SKM-1 (cell line): ENCODE measurements around the gene RBP3.
A peak's percentile ranks its signal among the peaks of the same experiment; 100 is the strongest.
"Not testable (repeated sequence)": the region's sequence is repeated elsewhere in the genome, so short reads cannot be mapped to it uniquely, and the experiment has no call there.

Experiments
- DNase-seq: peaks from one replicate; lab custom pipeline; 2025; ENCODE audit not compliant: unreplicated experiment; lab: John Stamatoyannopoulos, UW

RBP3 gene

DNA sequence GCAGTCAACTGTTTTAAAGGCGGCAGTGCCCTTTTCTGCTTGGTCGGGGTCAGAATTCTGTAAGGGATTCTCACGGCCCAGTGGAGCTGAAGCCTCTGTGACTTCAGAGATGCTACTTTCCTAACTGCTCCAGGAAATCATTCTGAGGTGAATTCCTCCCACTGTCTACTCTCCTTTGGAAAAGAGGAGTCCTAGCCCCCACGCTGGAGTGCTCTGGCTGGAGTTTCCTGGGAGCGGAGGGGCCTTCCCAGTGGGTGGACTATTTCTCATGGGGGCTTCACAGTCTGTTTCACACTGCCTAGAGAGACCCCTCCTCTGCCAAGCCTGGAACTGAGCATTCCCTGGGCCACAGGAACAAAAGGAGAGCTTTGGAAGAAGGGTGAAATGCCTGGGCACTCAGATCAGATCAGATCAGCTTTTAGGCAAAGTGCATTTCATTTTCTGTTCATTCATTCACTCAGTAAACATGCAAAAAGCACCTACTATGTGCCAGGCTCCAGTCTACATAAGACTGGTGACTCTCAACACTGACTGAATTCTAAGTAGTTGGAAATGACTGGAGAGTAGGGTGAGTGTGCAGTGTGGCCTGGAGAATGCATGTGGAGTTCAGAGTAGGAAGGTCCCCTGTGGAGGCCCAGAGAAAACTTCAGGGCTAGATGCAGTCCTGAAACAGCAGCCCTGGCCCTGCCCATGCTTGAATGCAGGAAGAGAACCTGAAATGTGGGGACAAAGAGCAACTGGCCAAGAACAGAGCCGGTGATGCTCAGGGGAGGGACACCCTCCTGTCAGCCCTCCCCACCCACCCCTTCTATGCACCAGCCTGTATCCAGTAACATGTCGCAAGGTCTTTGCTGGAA lies 23.7 kb downstream of the RBP3 start:
- DNase-seq, result no peak

DNA sequence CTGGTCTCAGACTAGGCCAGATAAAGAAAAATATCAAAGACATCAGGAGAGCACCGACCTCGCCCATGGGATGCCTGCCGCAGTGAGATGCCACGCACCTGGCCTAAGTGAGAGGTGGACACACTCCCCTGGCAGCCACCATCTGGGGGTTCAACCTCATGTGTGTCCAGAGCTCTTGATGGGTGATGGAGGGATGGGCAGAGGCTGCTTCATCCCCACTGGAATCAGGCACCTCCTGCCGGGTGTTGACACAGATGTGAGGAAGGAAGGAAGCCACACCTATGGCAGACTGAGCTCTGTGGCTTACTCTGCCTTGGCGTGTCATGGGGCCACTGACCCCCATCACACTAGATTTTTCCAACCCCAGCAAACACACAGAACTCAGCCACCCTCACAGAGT lies 24.6 kb downstream of the RBP3 start:
- no peak for DNase-seq

DNA sequence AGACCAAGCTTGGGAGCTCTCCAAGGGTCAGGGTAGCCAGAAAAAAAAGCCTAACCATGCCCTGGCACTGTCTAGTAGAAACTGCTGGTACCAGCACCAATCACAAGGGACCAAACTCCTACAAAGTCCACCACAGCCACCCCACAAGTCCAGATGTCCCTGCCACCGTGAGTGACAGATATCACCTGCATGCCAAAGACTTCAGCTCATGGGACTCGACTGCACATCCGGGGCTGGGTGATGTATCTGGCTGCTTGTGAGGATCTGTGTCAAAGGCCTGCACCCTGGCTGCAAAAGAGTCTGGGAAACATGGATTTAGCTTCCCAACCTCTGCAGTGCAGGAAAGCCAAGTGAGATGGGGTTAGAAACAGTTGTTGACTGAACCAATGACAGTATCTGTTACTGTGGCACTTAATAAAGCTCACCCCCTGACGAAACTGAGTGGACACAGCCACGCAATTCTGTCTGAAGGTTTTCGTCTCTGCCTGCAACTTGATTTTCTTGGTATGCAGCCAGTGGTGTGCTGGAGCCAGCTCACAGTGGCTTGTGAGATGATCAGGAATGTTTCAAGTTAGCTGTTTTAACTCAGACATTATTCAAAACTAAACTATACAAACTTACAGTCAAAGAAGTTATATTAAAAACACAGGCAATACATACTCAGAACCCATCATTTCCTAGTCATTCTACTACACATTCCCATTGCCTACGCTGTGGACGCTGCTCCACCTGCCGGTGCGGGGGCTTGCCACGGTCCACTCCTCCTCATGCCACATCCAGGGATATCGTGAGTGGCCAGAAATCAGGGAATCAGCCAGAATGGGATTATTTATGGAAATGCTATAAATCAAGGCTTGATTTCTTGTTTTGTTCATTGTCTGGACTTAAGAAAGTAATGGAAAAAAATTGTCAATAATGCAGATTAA lies 26.7 kb downstream of the RBP3 start:
- no peak for DNase-seq

DNA sequence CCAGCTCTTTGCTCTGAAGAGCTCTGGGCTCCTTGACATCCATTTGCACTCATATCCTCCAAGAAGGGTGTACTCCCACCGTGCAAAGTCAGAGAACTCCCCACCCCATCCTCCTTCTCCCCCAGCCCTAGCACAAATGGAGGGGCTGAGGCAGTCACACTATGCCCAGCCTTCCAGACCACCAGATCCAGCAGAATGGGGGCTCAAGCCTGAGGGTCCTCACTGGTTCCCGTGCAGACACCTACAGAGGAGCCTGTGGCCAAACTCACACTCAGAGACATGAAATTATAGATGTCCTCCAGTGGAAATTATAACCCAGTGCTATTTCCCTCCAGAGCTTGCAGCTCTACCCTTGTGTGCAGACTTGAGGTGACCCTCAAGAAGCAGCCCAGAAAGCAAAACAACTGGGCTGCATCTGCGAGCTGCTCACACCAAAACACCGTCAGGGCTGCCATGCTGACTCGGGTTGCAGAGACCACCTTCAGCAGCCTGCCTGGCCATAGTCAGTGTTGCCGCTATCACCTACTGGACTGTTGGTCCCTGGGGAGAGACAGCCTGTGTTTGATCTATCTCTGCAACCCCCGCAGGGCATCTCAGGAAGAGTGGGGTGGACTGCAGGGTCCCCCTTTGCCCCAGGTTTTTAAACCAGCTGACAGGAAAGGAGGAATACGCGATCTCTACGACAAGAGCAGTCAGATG lies 28.5 kb downstream of the RBP3 start:
- no peak for DNase-seq

DNA sequence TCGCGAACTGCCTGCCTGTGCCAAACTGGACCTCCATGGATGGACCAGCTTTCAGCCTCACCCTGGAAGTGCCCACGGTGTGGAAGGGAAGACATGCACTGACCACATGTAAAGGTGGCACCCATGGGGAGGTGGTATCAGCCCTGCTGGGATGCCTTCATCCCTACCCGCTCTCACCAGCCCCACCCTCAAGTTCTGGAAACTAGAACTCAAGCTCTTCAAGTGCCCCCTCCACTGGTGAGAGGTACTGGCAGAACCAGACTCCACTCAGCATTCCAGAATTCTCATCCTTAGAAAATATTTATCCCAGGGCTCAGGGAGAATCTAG lies 30.0 kb downstream of the RBP3 start:
- no peak for DNase-seq

DNA sequence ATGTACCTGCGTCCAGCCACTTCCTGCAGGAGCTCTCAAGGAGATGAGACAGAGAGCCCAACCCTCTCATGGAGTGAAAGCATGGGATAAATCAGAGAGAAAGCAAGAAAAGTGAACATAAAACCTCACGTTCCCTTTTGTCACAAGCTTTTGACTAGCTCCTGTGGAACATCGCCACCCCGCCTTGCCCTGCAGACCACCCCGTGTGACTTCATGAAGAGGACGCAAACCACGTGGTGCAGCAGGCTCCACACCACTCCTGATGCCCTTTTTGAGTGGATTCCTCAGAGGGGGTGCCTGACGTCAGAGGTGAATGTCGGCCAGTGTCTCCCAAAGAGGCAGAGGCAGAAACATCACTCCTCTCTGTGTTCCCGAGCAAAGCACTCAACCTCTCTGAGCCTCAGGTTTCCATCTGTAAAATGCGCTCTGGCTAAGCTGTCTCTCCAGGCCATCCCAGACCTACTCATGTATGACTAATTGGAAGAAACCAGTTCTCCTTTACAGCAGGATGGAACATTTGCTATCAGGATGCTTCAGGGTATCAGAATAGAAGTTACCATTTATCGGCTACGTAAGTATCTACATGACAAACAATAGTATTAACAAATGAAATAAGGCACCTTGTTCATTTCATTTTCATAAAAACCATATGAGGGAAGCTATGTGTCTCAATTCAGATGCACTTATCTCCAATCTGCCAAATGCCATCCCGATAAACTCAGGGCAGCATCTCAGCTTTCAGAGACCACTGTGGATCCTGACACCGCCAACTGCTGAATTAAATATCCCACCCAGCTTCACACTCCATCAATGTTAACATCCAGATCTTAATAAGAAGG lies 30.7 kb downstream of the RBP3 start:
- DNase-seq, result no peak

DNA sequence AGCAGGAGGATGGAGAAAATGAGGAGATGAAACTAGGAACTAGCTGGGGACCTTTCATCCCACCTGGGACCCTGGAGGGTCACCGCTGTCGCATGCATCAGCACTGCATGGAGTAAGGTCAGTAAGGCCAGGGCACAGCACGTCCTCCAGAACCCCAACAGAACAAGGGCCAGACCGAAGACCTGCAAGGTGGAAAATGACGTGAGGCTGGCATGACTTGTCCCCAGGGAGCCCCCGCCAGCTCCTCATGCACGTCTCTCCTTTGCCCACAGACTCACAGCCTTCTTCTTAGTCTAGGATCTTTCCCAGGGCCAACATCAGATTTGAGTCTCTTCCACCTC lies 31.3 kb downstream of the RBP3 start:
- DNase-seq, result no peak

DNA sequence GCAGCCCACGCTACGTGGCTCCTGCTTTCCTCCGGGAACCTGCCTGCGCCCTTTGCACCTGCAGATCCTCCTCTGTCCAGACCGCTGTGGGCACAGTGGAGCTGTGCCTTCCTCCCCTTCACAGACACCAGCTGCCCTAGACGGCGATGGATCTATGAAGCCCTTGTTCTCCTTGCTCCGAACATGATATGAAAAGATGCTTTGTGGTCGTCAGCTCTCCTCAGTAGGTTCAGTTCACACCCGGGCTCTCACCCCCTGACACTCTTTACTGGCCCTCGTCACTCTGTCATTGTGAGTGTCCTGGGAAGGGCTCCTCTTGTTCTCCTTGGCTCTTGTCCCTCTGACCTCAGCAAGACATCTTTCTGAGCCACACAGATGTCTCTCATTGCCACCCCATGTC lies 31.7 kb downstream of the RBP3 start:
- DNase-seq, result no peak

DNA sequence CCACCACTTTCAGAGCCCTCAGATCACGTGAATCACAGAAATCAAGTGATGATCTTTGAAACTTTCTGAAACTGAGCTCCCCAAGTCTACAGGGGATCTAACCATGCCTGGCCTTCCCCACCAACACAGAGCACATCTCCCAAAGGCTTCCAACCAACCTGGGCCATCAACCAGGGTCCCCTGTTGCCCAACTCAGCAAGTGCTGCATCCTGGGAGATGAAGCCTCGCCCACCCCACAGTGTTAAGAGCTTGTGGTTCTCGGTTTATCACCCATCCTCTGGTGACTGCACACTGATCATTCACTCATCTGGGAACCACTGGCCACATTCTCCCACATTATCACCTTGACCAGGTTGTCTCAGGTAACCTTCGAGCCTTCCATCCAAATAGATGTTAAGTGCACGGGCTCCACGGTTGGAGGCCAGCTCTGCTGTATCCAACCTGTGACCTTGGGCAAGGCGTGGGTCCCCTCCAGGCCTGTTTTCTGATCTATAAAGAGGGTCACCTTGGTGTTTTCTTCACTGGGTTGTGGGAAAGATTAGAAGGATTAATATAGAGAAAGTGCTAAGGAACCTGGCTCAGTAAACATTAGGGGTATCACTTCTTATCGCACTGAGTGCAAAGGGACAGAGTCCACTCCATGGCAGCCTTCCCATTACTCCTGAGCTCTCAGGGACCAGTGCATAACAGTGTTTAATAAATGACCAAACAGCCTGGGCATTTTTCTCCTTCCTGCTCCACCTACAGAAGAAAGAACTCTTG lies 32.4 kb downstream of the RBP3 start:
- DNase-seq, result no peak

DNA sequence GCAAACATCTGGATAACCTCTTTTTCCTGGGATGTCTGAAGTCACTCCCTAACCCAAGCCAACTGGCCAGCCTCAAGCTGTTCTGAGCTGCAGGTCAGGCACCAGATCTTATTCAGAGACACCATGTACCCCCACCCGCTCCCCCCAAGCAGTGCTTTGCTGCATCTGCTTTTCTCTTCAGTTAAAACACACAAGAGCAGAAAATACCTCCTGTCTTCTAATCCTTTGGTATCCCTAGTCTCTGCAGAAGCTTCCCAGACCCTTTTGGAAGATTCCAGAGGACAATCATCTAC lies 32.9 kb downstream of the RBP3 start:
- no peak for DNase-seq

DNA sequence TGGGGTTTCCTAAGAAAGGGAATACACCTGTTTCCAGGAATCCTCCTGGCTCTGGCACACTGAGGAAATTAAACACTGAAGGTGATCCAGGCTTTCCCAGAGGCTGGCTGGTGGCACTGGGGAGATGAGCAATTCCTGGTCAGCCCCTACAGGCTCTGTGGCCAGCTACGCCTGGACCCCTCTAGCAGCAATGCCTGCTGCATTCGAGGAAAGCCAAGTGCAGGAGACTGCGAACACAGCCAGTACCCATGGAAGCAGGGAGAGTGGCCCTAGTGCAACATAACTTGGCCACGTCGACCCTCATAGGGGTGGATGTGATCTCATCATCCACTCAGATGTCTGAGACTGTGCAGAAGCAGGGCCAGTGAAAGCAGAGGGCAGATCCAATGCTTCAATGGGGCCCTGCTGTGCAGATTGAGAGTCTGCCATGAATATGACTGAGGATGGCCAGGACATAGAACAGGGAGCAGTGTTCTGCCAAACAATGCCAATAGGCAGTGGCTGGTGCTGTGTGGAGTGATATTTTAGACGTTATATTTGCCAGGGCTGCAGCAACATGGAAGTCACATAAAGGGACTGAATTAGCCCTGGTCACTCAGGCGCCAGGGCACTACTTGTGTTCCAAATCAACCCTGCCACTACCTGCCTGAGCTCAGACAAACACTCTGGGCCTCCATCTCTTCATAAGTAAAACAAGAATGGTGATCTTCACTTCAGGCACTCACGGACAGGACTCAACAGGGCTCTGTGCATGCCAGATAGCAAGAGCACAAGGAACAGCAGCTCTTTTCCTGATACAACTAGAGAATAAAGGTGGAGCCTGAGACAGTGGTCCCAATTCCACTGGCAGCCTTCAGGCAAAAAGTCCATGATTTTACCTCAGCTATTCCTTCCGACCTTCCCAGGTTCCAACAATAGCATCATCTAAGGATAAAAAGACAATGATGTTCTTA lies 33.5 kb downstream of the RBP3 start:
- DNase-seq, result no peak

DNA sequence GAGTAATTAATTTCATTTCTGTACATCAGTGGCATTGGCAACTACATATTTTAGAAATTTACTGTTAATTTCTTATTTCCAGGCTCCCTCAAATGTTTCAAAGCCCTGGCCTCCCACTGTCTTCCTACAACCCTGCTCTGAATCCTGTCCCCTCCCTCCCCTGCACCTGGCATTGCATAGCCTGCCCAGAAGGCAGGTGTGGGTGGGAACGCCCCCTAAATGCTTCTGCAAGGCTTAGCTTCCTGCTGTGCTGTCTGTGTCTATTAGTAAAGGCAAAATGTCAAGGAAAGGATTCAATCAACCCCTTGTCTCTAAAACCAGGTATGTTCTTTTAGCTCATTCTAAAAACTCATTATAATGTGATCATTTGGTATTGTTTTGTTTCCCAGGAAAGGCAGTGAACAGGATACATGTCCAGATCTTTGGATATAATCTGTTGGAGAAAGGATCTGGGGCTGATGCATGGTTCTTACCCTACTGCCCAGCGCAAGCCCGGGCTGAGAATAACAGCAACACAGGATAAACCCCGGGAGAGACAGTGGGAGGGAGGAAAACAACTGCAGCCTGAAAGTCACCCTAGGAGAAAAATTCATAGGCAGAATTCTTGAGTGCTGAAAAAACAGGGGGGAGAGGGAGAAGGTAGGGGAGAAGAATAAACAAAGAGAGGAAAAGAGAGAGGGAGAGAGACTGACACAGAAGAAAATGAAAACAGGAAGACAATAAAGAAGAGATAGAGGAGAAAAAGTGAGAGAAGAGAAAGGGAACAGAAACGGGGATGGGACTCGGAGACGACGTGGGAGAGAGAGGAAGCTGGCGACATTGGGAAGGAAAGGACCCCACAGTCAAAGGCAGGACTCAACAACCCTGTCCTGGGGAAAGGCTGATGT lies 35.3 kb downstream of the RBP3 start:
- DNase-seq, result no peak

DNA sequence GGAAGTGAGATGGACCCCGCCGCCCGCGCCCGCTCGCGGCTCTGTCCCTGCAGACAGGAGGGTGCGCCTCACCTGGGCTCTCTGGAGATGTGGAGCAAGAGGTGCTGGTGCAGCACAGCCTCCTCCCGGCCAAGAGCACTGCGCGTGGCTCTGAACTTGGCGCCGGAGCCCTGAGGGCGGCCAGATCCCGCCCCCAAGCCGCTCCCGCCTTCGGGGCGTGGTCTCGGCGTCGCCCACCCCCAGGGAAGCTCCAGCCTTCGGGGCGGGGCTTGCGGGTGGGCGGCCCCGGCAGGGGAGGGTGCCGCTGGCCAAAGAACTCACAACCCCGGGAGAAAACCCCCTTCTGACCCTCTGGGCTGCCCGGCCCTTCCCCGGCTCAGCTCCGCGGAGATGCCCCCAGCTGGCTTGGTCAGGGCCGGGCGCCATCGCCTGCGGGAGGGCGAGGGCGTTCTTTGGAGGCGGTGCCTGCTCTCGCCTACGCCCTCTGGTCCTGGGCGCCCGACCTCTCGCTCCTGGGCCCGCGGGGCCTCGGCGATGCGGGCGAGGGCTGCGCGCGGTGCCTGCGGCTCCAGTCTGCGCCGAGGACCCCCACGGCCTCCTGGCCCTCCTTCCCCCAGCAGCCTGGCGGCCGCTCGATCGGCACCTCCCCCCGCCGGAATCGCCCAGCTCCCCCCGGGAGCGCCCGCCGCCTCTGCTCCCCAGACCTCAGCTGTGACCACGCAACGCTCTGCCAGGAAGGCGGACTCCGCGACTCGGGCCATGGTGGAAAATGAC lies 36.2 kb downstream of the RBP3 start, which contains the start of gene ZNF488:
TSS of gene ZNF488 (minus strand) at position 146 of the 774 bp plus-strand sequence. CDS start 15,464 bp downstream, outside the sequence.
- DNase-seq, result peak; percentile 73

DNA sequence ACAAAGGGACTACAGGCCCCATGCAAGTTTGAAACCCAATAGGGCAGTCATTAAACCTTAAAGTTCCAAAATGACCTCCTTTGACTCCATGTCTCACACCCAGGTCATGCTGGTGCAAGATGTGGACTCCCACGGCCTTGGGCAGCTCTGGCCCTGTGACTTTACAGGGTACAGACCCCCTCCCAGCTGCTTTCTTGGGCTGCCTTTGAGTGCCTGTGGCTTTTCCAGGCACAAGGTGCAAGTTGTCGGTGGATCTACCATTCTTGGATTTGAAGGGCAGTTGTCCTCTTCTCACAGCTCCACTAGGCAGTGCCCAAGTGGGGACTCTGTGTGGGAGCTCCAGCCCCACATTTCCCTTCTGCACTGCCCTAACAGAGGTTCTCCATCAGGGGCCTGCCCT lies 37.9 kb downstream of the RBP3 start:
- DNase-seq, result not testable (repeated sequence)

DNA sequence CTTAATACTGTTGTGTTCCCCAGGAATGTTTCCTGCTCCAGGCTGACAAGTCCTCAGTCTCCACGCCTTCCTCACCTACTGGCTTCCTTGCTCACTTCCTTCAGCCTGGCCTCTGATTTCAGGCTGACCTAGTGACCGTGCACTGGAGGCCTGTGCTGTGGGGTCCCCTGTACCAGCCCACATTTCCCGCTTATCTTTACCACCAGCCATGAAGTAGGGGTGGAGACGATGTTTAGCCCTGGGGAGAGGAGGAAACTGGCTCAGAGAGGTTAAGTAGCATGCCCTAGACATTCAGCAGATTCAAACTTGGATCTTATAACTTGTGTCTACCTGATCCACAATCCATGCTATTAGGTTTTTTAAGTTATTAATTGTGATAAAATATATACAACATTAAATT lies 40.7 kb downstream of the RBP3 start:
- DNase-seq, result no peak

DNA sequence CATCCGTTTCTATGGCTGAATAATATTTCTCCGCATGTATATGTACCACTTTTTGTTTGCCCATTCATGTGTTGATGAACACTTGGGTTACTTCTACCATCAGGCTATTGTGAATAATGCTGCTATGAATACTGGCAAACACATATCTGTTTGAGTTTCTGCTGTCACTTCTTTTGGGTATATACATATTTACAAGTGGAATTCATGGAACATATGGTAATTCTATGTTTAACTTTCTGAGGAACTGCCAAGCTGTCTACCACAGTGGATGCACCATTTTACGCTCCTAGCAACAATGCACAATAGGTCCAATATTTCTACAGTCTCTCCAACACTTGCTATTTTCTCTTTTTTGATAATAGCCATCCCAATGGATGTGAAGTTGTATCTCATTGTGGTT lies 41.5 kb downstream of the RBP3 start:
- DNase-seq, result no peak

DNA sequence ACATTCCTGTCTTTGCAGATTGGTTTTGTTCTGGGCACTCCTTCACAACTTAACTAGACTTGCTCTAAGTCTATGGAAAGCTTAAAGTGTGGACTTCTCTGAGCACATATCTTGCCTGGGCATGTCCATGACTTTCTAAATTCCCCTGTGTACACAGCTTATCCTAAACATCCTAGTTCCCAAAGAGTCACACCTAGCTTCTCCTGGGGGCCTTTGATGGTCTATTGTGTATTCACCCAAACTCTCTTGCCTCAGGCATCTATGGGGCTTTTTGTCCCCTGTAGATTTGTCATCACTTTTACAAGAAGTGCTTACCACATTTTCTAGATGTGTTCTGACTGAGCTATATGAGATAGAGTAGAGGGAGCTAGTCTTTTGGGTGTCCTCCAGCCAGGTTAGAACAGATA lies 48.2 kb downstream of the RBP3 start:
- DNase-seq, result no peak
